Stimulated activated CD8-positive, alpha-beta memory T cell treated with anti-CD3 and anti-CD28 coated beads, Interleukin-4, amount 100 ng/mL, for 1 hour (primary cell): ENCODE measurements around the gene VPS37C.
"Not testable (repeated sequence)": the region's sequence is repeated elsewhere in the genome, so short reads cannot be mapped to it uniquely, and the experiment has no call there.

Experiments
- DNase-seq, 2 donors: peaks; one replicate each; pipeline ENCODE4 v3.0.0-alpha.2; 2020; ENCODE audit warnings: low read depth in 2 of 2, low spot score in 1 of 2

Gene VPS37C

GRCh38 chr11:61161190-61162091, at the start of gene VPS37C:
TSS of gene VPS37C (minus strand) at chr11:61161426. CDS start at chr11:61138829, 22,597 bp downstream.
- peak; percentile 78 to 88 for DNase-seq

DNA sequence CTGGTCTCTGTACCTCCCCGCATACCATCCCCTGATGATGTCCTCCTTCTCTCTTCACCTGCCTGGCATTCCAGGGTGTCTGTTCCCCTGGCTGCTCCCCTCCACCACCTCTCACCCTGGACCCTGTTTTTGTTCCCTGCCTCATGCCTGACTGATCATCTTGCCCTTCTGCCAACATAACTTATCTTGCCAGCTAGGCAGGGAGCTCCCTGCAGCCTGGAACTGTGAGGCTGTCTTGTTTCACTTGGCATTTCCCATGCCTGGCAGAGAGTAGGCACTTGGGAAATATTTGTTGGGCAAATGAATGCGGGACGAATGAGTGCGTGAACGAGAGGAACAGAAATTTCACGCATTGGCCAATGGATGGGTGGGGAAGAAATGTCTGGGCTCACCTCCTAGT, 49.4 kb upstream of the VPS37C start:
- DNase-seq = not testable (repeated sequence)

DNA sequence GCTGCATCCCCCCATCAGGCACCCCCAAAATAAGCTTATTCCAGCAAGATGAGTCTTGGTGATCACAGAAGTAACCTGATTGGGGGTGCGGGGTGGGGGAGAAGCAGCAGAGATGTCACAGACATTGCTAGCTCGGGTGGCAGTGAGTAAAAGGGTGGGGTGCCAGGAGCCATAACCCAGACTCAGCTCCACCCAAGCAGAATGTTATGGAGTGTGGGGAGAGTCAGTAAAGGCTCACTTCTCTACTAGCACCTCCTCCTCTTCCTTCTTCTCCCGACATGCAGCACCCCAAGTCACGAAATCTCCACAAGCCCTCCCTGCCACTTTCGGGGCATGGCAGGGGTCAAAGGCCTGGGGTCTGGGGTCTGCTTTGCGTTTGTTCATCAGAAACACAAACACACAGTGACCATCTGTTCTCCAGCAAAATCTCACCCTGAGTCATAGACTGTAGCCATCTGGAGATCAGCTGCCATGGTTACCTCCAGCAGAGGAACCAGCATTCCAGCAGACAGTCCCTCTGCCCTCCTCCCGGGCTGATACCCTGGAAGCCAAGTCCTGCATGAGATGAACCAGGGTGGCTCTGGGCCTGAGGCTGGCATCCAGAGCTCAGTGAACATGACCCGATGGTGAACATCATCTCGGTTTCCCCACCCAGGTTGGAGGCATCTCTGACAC, 46.5 kb upstream of the VPS37C start:
- DNase-seq = not testable (repeated sequence)

- not testable (repeated sequence) for DNase-seq
These were observed 43.4 kb upstream of the VPS37C start for GRCh38 chr11:61204502-61205059.

DNA sequence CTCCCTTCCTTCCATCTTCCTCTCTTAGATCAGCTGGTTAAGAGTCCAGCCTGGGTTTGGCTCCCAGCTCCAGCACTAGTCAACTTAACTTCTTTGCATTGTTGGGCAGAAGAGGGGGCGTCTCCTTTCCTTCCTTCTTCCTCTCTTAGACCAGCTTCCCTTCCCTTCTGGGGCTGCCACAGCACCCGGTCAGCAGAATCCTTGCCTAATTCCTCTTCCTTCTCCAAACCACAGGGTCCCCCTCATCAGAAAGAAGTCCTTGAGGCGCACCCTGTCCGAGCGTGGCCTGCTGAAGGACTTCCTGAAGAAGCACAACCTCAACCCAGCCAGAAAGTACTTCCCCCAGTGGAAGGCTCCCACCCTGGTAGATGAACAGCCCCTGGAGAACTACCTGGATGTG, 42.6 kb upstream of the VPS37C start:
- DNase-seq = not testable (repeated sequence)

DNA sequence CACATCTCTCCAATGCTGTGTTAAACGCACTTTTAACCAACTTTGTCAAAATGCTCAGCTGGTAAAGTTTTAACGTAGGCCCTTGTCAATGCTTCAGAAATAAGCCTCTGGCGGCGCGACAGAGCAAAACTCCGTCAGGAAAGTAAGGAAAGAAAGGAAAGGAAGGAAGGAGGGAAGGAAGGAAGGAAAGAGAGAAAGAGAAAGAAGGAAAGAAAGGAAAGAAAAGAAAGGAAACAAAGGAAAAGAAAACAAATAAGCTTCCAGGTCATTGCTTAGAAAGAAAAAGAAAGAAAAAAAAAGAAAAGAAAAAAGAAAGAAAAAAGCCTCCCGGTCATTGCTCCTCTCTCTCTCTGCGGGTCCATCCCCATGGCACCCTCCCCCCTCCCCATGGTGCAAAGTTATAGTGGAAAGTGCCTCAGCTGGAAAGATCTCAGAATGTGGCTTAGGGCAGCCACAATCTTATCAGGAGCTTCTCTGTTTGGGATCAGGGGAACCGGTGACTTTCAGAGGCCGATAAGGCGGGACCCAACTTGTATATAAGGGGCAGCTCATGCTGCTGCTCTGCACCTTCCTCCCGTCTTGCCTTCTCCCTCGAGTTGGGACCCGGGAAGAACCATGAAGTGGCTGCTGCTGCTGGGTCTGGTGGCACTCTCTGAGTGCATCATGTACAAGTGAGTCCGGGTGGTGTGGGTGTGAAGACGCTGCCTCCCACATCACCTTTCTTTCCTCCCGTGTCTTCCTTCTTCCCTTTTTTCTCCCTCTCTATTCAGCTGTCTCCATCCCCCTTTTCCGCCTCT, 41.9 kb upstream of the VPS37C start, which contains the start of gene PGA3:
TSS of gene PGA3 (plus strand) at position 566 of the 797 bp plus-strand sequence. CDS start at position 616, 50 bp downstream.
- not testable (repeated sequence) for DNase-seq

DNA sequence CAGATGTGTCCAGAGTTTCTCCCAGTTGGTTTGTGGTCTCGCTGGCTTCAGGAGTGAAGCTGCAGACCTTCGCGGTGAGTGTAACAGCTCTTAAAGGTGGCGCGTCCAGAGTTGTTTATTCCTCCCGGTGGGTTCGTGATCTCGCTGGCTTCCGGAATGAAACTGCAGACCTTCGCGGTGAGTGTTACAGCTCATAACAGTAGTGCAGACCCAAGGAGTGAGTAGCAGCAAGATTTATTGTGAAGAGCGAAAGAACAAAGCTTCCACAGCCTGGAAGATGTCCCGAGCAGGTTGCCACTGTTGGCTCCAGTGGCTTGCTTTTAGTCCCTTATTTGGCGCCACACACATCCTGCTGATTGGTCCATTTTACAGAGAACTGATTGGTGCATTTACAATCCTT, 40.2 kb upstream of the VPS37C start:
- DNase-seq = no peak

DNA sequence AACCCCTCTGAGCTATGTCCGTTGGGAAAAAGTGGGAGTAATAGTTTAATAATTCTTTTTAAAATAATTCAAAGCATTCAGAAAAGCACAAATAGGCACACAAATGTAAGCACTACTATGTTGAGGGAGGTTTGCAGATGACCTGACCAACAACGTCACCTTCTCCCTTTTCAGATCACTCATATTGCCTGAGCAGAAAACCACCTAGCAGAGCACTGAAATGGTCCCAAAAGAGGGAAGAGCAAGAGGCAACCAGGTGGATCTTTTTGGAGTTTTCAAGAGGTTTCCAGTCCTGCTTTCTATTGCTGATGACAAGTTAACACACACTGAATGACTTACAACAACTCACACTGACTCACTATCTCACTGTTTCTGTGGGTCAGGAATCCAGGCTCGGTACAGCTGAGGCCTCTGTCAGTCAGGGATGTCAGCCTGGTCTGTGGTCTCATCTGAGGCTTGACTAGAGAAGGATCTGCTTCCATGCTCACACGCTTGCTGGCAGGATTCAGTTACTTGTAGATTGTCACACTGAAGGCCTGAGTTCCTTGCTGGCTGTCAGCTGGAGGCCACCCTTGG, 37.8 kb upstream of the VPS37C start:
- DNase-seq = no peak

DNA sequence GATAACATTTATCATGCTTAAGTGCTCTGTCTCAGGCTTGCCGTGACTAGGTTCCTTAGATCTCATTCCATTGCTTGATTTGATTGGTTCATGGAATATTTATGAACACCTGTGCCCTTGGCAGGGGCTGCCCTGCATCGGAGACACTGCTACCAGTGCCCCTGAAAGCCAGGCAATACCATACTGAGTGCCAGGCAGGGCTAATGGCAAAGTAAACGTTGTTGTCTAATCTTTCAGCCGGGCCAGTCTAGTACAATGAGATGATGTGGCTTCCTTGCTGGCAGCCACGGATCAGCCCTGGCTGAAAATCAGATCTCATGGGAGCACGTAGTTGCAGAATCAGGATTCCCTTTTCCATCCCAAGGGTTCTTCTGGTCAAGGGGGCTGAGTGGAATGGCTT, 37.1 kb upstream of the VPS37C start:
- no peak for DNase-seq

DNA sequence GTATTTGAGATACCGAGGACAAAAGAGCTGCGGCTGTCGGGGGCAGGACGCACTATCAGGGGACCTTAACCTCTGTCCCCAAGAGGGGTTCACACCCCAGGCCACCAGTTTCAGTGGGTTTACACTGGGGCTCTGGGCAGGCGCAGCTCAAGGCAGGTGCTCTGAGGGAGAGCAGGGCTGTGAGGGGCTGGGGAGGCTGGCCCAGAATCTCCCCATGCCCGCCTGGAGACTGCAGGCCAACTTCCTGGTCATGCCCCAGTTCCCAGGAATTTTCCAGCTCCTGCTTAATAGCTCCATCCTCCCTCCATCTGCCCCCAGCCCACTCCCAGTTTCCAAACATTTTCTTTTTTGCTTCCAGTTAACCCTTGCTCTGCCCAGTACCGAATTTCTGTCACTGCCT, 34.5 kb upstream of the VPS37C start:
- no peak for DNase-seq

GRCh38 chr11:61194981-61195695, 33.9 kb upstream of the VPS37C start:
- no peak for DNase-seq

- no peak for DNase-seq
These were observed 33.0 kb upstream of the VPS37C start for GRCh38 chr11:61194169-61194671.

DNA sequence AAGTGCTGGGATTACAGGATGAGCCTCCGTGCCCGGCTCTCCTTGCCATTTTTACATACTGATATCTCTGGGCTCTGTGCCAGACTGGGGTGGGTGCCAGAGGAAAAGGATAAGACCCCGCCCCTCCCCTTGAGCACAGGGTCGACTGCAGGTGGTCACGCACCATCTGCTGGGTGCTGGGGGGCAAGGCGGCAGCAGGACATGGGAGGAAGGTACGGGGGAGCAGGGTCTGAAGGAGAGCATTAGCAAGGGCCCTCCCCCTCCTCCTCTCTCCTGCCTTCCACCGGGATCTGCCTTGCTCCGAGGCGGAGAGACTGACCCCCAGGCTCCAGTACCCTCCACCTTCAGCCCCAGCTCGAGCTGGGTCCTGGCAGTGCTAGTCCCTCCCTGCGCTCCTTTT, 32.4 kb upstream of the VPS37C start:
- no peak for DNase-seq

DNA sequence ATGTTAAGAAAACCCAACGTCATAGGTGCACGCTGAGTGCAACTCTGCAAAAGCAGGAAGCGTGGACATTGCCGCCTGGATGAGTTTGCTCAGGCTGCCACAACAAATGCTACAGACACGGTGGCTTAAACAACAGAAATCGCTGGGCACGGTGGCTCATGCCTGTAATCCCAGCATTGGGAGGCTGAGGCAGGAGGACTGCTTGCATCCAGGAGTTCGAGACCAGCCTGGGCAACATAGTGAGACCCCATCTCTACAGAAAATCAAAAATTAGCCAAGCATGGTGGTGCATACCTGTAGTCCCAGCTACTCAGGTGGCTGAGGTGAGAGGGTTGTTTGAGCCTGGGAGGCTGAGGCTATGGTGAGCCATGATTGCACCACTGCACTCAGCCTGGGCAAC, 28.7 kb upstream of the VPS37C start:
- DNase-seq = no peak

DNA sequence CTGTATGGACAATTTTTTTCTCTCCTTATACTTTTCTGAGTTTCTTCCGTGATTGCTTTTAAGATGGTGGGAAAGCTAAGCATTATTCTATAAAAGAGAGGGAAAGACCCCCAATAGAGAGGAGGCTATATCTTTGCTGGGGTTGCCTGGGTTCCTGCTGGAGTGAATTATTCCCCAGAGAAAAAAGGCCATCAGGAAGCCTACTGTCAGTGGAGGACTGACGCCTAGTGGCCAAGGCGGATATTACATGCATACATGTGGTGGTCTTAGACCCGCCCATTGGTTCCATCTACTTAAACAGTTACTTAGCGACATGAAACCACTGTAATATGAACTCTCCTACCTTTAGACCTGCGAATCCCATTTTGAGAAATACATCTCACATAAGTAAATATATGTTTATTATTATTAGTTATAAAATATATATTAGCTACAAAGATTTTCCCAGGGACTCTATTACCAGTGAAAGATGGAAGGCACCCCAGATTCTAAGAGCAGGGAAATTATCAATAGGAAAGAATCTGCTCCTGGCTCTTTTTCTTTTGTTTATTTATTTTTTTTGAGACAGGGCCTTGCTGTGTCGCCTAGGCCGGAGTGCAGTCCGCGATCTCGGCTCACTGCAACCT, 26.4 kb upstream of the VPS37C start:
- peak; percentile 64 to 66 for DNase-seq

DNA sequence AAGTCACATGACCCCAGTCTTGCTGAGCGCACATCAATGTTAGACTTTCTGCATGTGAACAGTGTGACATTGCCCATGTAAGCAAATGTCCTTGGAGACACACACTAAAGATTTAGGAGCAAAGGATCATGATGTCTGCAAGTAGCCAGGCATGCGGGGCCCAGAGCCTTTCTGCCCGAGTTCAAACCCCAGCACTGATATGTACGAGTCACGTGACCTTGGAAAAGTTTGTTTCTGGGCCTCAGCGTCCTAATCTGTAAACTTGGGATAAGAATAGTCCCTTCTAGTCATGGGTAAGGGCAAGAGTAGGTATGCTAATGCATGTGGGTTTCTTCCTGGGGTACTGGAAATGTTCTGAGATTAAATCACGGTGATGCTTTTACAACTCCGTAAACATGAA, 25.3 kb upstream of the VPS37C start:
- no peak for DNase-seq

GRCh38 chr11:61183645-61184044, 22.4 kb upstream of the VPS37C start:
- no peak for DNase-seq

- no peak for DNase-seq
These were observed 20.3 kb upstream of the VPS37C start for GRCh38 chr11:61181489-61181888.

DNA sequence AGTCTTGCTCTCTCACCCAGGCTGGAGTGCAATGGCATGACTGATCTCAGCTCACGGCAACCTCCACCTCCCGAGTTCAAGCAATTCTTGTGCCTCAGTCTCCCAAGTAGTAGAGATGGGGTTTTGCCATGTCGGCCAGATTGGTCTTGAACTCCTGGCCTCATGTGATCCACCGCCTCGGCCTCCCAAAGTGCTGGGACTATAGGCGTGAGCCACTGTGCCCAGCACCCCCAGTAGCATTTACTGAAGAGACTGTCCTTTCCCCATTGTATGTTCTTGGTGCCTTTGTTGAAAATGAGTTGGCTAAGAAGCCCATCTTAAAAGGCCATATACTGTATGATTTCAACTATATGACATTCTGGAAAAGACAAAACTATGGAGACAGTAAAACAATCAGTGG, 19.0 kb upstream of the VPS37C start:
- DNase-seq = not testable (repeated sequence)
